Measurements from ENCODE around the gene OTOS.

The OTOS gene

DNA sequence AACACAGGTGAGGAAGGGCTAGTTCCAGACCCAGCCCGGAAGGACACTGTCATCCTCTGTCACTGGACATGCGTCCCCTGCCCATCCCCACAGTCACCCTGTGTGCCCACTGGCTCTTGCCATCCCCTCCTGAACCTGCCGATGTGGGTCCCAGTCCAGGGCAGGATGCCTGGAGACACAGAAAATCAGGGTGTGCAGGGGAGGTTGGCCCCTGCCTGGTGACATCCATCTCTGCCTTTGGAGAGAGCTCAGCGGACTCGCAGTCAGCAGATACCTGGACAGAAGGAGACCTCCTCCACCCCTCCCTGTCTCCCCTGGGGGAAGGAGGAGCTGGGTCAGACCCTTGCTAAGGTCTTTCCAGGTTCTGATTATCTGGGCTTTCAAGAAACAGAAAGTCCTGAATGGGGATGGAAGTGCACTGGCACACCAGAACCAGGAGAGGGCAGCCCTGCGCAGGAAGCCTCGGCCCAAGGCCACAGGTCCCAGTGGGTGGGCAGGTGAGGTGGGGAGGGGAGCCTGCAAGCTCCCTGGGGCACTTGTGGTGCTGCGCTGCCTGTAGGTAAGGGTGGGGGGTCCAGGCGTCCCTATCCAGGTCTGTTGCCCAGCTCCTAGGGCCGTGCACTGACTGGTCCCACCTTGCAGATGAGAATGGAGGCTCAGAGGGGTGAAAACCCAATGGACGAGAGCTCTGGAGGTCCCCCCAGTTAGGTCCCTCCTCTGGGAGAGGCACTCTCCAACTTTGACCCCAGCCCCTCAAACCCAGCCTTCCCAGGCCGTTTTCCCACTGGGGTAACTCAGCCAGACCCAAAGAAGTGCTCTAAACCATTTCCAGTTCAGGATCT is 9.7 kb upstream of the OTOS start:
- peak; percentile 16 to 27 for DNase-seq

DNA sequence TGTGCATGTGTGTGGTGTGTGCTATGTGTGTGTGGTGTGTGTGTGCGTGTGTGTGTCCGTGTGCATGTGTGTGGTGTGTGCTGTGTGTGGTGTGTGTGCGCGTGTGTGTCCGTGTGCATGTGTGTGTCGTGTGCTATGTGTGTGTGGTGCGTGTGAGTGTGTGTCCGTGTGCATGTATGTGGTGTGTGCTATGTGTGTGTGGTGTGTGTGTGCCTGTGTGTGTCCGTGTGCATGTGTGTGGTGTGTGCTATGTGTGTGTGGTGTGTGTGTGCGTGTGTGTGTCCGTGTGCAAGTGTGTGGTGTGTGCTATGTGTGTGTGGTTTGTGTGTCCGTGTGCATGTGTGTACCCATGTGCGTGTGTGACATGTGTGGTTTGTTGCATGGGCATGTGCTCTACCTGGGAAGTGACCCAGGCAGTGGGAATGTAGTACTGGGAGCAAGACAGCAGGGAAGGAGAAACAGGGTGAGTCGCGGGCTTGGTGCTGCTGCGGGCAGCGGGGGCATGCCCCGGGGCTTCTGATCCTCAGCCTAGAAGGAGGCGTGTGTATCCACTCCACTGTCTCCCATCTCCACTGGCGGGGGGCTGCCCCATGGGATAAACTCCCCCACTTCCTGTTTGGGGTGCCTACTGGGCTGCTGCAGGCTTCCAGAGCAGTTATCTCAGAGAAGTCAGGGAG is 7.6 kb upstream of the OTOS start:
- no peak for DNase-seq

DNA sequence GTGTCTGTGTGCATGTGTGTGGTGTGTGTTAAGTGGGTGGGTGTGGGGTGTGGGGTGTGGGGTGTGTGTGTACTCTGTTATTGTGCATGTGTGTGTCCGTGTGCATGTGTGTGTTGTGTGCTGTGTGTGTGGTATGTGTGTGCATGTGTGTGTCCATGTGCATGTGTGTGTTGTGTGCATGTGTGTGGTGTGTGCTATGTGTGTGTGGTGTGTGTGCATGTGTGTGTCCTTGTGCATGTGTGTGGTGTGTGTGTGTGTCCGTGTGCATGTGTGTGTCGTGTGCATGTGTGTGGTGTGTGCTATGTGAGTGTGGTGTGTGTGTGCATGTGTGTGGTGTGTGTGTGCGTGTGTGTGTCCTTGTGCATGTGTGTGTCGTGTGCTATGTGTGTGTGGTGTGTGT is 6.9 kb upstream of the OTOS start:
- DNase-seq = no peak

DNA sequence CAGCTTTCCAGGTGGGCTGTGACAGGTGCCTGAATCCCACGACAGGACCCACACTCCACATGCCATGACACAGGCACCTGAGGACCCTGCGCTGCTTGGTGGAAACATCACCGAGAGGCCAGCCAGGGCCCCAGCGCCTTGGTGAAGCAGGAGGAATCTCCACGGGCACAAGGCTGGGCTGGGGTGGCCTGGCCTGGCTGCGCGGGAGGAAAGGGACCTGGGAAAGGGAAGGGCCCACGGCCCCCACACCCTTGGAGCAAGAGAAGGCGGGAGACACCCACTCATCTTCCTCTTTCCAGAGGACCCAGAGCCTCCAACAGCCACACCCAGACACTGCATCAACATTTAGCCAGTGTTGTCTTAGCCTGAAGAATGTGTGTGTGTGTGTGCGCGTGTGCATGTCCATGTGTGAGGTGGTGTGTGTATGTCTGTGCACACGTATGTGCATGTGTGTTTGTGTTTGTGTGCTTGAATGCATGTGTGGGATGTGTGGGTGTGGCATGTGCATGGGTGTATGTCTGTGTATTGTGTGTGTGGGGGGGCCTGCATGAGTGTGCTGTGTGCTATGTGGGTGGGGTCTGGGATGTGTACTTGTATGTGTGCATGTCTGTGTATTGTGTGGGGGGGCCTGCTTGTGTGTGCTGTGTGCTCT is 6.3 kb upstream of the OTOS start:
- DNase-seq = no peak

DNA sequence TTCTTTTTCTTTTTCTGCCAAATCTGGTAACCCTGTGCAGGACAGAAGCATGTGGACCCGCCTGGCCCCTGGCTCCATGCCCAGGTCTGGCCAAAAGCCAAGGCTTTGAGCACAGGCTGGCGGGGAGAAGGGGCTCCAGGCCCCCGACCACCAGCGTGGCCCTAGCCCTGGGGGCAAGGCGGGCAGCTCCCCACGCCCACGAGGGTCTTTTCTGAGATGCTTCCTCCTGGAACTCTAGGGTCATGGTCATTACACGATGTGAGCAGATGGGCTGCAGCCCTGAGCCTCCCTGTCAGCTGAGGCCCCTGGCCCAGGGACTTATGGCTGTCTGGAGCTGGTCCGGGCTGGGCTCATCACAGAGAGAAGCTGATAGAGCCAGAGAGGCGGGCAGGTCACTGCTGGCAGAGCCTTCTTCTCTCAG is 5.7 kb upstream of the OTOS start:
- DNase-seq = no peak

DNA sequence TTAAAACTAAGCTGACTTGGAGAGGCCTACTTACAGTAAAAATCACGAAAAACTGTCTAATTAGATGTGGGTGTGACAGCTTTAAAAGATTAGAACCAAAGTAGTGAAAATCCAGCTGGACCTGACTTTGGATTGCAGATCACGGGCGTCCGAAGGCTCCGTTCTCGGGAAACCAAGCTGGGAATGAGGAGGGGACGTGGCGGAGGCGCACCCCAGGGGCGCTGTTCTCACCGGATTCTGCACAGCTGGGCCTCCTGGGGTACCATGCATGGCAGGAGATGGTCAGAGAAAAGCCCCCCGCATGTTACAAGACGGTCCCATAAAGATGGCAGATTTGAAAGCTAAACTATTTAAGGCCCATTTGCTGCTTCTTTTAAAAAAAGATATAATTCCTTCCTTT is 5.0 kb upstream of the OTOS start:
- no peak for DNase-seq

DNA sequence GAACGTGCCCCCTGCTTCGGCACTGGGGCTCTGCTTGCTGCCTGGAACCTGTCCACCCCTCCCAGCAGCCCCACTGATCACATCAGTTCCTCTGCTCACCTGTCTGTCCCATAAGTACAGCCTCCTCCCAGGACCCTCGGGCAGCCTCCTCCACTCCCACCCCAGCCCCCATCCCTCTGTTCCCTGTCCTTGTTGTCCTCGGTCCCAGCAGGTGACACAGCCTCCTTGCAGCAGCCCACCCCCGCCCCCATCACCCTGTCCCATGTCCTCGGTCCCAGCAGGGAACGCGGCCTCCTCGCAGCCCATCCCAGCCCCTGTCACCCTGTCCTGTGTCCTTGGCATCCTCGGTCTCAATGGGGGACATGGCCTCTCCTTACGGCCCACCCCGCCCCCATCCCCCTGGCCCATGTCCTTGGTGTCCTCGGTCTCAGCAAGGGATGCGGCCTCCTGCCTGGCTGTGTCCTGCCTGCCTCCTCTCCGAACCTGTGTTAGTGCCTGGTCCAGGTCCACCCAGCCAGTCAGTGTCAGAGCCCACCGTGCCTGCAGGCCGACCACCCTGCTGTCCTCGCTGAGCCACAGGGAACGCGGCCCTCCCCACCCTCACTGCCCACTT is 4.3 kb upstream of the OTOS start:
- no peak for DNase-seq

DNA sequence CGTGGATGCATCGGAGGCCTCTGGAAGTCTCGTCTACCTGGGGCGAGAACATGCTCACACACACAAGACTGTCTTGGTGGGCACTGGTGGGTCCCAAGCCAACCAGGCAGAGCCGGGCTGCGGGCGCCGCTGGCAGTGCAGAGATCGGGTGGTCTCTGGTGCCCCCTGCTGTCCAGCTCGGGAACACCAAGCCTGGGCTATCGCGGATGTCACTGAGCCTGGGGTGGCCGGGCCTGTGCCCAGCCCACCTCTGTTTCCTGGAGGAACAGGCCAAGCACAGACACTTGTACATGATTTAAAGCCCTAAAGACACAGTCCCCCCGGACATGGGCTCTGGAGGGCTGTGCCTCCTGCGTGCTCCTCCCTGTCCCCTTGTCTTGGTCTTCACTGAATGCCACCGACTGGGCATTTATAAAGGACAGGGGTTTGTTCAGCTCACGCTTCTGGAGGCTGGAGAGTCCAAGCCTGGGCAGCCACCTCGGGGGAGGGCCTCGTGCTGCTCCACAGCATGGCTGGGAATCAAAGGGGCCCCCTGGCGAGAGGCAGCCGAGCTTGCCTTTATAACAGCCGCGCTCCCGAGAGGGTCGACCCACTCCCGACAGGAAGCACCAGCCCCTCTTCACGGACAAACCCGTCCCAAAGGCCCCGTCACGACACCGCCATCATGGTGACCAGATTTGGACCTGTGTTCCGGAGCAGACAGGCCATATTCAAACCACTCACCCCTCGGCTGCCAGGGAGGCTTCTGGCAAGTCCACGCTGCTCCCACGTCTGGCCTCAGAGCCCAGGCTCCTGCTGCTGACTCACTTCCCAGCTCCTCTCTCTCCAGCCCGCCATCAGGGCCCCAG is 3.6 kb upstream of the OTOS start:
- DNase-seq = peak; percentile 67 to 83

DNA sequence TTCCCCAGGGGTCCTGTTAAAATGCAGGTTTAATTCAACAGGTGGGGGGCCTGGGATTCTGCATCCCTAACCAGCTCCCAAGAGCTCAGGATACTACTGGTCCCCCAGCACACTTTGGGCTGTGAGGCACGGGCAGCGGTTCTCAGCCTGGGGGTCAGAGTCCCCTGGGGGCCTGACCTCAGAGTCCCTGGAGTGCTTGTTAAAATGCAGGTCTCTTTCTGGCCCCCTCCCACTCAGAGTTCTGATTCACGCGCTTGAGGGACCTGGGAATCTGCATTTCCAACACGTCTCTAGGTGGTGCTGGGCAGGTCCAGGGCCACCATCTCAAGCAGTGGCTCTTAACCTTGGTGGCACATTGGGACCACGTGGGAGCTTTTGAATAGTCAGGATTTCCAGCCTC is 2.8 kb upstream of the OTOS start:
- DNase-seq = no peak

DNA sequence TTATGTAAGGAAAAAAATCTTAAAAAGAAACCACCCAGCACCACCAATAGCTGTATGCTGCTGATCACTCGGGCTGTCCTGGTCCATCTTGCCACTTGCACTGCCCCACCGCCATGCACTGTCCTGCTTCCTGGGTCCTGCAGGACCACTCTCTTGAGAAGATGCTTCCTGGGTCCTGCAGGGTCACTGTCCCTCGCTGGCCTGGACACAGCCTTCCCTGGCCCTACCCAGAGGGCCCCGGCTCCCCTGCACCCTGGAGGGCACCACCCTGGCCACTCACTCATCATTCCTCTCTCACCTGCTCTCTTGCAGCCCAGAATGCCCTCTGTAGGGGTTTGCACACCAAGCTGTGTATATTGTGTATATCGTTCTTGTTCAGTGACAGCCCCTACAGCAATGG is 2.4 kb upstream of the OTOS start:
- no peak for DNase-seq

DNA sequence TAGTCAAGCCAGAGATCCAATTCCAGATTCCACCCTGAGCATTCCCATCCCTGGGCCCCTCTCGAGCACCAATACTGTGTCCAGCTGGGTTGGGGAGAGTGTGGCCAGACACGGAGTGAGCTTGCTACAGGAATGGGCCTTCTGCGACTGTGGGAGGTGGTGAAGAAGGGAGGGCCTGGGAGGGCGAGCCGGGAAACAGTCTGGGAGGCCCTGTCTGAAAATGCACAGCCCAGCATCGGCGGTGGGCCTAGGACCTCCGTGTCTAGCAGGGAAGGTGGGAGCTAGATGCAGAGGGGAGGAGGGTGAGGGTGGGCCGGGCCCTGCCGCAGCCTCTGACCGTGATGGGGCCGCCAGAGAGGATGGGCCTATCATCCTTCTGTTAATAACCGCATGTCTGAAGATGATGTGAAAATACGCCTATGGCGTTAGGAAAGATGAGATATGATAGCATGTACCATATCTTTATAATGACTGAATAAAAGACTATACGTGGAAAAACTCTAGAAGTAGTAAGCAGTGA is 1.9 kb upstream of the OTOS start:
- no peak for DNase-seq

DNA sequence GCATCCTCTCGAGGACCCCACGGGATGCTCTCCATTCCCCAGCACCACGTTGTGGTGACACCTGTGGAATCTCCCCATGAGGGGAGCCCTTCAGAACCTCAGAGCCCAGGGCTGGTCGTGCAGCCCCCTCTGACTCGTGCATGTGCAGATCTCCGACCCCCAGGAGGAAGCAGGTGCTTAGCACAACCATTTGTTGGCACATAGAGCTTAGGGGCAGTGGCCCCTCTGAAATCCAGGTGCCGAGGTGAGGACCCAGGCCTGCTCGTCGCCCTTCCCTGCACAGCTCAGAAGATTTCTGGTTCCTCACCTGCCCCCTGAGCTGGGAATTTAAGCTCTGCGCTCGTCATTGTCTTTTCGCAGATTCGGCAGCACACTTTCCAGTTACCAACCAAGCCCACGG is 1.3 kb upstream of the OTOS start:
- DNase-seq = no peak

DNA sequence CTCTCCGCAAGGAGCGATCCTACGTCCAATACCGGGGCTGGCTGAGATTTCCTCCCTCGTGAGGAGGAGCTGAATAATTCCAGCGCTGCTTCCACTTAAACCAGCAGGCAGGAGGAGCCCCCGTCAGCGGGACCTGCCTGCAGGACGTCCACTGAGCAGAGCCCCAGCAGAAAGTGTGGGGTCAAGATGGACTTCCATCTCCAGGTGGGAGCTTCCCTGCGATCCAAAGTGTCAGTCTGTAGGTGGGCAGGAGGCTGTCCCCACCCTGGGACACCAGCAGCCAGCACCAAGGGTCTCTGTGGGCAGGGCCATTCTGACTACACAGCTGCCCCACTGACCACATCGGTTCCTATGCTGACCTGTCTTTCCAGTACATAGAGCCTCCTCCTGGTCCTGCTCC is 462 bp upstream of the OTOS start:
- DNase-seq = no peak

DNA sequence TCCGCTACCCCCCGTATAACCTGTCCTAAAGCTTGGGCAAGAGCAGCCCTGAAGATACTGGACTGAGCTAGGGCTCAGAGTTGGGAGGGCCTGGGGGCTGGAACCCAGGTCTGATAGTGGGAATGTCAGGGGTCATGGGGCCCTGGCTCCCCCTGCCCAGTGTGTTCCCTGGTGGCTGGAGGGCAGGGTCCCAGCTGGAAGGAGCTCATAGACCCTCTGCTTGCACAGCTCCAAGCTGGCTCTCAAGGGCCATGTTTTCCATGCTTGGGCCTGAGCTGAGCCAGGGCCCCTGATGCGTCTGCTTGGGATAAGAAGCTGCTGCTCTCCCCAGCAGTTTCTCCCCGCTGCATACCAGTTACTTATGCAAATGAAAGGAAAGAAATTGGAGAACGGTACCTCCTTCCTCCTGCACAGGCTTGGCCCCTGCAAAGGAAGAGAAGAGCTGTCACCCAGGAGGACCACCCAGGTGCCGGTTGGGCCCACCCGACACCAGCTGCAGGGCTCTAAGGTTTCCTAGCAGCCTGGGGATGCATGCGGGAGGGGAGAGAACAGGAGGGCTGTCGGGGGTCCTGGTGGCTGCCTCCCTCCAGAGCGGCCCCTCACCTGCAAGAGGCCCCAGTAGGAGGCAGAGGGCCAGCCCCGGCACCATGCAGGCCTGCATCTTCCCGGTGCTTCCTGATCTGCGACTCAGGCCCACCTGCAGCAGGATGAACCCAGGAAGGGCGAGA is 628 bp downstream of the OTOS start:
- no peak for DNase-seq

DNA sequence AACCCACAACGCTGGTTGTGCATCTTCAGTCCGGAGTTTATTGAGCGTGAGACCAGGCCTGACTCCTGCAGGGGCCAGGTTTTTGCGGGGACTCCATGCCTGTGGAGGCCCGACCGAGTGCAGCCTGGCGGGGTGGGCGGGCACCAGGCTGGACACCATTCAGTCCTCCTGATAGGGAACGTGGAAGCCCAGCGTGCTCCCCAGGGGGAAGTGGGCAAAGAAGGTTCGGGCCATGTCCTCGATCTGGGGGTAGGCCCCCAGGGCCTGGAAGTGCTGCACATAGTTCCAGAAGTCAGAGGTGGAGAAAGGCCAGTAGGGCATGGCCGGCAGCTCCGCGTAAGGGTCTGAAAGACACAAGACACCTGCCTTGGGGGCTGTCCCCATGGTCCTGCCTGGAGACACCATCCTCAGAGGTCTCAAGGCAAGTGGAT is 1.4 kb downstream of the OTOS start:
- no peak for DNase-seq

DNA sequence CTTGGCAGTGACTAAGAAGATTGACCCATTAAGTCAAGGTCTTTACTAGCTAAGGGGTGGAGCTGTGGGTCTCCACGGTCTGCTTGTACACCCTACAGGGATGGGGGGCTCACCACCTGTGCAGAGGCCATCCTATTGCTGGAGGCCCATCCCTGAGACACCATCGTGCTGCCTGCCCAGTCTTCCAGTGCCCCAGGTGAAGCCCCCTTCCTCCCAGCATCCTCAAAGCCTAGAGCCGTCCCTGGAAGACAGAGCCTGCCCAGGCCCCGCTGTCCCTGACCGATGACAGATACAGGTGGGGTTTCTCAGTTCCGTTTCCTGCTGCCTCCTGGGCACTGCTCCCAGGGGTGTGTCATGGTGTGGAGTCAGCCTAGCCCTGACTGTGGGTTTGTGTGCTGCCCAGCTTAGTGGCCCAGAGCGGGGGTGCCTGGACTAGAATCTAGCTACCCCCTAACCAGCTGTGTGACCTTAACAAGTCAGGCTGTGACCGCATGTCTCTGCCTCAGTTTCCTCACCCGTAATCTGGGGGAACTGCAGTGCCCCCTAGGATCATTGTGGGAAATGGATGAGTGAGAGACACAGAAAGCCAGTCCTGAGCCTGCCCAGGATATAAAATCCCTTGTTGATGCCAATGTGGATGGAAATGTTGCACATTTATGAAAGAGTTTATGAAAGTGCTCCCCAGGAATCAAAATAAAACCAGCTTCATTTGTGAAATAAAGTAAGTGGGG is 2.0 kb downstream of the OTOS start:
- no peak for DNase-seq

DNA sequence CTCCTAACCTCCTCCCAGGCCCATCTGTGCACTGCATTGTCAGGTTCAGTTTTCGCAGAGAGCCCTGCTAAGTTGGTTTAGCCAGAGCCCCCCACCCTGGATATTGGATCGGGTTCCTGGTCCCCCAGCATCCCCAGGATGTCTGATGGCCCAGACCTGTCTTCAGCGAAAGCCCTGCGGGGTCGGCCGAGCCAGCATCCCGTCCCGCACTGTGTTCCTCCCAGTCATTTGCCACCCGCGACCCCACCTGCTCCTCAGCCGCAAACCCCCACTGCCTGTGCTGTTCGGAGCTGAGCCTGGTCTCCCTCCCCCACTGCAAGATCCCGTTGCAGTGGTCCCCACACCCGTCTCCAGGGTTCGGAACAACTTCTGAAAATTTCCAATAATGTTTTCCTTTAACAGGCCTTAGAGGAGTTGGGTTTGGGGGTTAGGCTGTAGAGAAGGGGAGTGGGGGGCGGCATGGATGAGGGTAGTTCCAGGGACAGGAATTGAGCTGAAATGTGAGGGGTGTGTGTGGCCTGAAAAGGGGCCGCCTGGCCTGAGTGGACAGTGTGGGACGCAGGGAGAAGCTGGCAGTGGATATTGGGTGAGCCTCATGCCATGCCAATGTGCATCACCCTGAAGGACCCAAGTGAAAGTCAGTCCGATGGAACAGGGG is 2.7 kb downstream of the OTOS start:
- DNase-seq = no peak

DNA sequence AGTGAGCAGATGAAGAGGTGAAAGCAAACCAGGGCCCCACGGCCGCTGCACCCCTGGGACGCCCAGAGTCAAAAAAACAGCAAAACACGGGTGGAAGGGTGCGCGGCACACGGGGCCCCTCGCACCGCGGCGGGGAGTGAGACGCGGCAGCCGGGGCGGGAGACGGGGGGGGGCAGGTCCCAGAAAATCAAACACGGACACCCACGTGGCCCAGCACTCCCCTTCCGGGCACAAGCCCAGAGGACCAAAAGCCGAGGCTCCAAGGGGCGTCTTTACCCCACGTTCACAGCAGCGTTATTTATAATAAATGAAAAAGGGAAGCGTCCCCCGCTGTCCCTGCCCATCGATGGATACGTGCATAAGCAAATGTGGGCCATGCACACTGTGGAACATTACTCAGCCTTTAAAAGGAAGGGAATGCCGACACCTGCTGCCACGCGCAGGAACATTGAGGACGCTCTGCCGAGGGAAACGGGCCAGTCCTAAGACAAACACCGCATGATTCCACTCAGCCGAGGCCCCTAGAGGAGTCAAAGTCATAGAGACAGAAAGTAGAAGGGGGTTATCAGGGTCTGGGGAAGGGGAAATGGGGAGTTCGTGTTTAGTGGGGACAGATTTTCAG is 3.7 kb downstream of the OTOS start:
- DNase-seq = no peak

DNA sequence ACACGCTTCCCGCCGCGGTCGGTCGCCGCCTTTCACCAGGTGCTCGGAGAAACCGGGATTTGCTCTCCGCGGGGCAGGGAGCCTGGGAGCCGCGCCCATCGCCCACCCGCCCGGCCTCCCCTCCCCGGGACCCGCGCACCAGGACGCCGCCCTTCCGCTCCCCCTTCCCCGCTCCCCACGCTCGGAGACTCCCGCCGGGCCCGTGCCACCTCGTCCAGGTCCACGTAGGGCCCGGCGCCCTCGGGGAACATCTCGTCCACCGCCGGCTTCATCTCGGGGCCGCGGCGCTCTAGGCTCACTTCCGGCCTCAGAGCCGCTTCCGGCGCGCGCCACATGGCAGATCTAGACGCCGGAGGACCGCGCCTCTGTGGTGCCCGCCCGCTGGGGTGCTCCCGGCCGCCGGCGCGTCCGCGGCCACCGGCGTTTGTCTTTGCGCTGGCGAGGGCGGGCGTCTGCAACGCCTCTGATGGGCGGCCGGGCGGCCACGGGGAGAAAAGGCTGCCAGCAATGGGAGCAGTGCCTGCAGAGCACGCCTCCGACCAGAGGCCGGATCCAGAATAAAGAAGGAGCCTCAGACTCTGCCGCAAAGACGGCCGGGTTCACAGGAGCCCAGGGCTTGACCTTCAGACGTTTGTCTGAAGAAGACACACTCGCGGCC is 4.3 kb downstream of the OTOS start, which contains the start of gene COPS9:
TSS of gene COPS9 (minus strand) at position 293 of the 658 bp plus-strand sequence. CDS start at position 272, 21 bp downstream.
- peak; percentile 82 to 86 for DNase-seq
